Glutamatergic neuron (in vitro differentiated cells): ENCODE results near the gene CORO7. TPM values are rescaled to one million over a fixed set of nuclear protein-coding genes. Genes with fewer than 3 reads are reported as not detected.
A peak's percentile ranks its signal among the peaks of the same experiment; 100 is the strongest.

ENCODE experiments used
- DNase-seq: peaks from one replicate; pipeline ENCODE4 v3.0.0; 2022
- H3K27ac Mint-ChIP-seq: one replicate; pipeline ENCODE4 v1.8.0; 2020; ENCODE audit warnings: mild to moderate bottlenecking, mixed read lengths, inconsistent platforms; ENCODE audit not compliant: unreplicated experiment
- H3K27me3 Mint-ChIP-seq: one replicate; pipeline ENCODE4 v1.8.0; 2020; ENCODE audit warnings: mild to moderate bottlenecking, moderate library complexity, mixed read lengths, inconsistent platforms; ENCODE audit not compliant: unreplicated experiment
- H3K36me3 Mint-ChIP-seq: one replicate; pipeline ENCODE4 v1.8.0; 2020; ENCODE audit warnings: mild to moderate bottlenecking, mixed read lengths, inconsistent platforms; ENCODE audit not compliant: unreplicated experiment
- H3K4me1 Mint-ChIP-seq: one replicate; pipeline ENCODE4 v1.8.0; 2020; ENCODE audit warnings: mild to moderate bottlenecking, low read depth, mixed read lengths, inconsistent platforms; ENCODE audit not compliant: unreplicated experiment
- H3K4me3 Mint-ChIP-seq: one replicate; pipeline ENCODE4 v1.8.0; 2020; ENCODE audit warnings: mild to moderate bottlenecking, mixed read lengths, inconsistent platforms; ENCODE audit not compliant: unreplicated experiment
- H3K9me3 Mint-ChIP-seq: one replicate; pipeline ENCODE4 v1.8.0; 2020; ENCODE audit warnings: mild to moderate bottlenecking, moderate library complexity, mixed read lengths, inconsistent platforms; ENCODE audit not compliant: unreplicated experiment
- CTCF ChIP-seq: fragments of 200-600 bp; sonication (generic); IDR thresholded peaks from one replicate; pipeline ENCODE4 v1.5.0; 2021; ENCODE audit not compliant: partially characterized antibody, unreplicated experiment
- total RNA-seq: library from RNA; stranded (reverse); fragmentation: NEBNext Ultra II Directional; extraction: Animal tissue kit (Norgen Biotek cat#: 25700); gene quantifications from one replicate; pipeline ENCODE4 v1.2.1, GENCODE V29; 2021; ENCODE audit not compliant: unreplicated experiment

CORO7 gene
- total RNA-seq, 1 donor from 2014 or later, result 200 TPM

DNA sequence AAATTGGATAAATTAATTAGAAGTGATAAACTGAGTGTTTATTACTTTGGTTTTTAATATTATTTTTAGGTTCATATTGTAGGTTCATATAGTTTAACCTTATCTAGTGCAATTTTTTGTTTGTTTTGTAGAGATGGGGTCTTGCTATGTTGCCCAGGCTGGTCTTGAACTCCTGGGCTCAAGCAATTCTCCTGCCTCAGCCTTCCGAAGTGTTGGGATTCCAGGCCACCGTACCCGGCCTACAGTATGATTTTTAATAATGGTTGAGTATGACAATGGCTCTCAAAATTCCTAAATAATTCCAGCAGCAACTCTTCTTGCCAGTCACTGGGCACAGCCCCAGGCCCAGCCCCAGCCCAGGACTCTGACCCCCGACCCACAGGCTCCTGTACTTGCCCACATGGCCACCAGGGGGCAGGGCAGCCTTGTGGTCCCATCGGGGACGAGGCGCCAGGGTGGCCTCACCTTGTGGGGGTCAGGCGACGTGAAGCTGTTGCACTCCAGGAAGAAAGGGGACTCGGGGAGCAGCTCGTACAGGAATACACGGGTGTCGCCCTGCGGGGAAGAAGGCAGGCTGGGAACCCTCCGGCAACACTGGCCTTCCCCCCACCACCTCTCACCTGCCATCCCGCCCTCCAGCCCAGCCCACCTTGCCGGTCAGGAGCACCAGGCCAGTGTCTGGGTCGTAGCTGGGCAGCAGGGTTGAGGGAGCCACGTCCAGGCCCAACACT is 57.4 kb downstream of the CORO7 start:
- DNase-seq, result peak; percentile 86
- Mint-ChIP-seq H3K9me3 (peaks cover 6% of the 10 kb centered on the region), H3K36me3 (no peaks in the 10 kb centered on the region), H3K27ac (no peak overlapping the region), H3K27me3 (peaks cover 3% of the 10 kb centered on the region), H3K4me1 (no peaks in the 10 kb centered on the region), H3K4me3 (no peak overlapping the region)
- peak; percentile 97 for TF ChIP-seq CTCF

DNA sequence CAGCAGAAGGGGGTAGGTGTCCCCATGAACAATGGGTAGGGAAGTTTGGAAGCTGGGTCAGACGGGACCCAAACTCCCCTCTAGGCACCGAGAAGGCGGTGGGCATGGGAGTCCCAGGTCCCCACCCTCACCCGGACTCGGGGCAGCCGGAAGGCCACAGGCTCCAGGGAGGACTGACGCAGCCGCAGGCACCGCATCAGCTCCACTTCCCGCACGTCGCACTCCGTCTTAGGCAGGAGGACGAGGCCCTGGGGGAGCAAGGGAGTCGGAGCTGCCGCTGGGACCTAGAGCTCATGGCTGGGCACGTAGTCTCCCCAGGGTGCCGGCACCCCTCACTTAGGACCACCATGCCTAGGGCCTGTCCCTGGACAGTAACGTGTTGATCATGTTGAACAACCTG is 58.2 kb downstream of the CORO7 start:
- H3K9me3 Mint-ChIP-seq, result peaks cover 6% of the 10 kb centered on the region
- no peaks in the 10 kb centered on the region for H3K4me1 Mint-ChIP-seq
- H3K27ac Mint-ChIP-seq, result no peak overlapping the region
- H3K4me3 Mint-ChIP-seq, result no peak overlapping the region
- H3K27me3 Mint-ChIP-seq, result peaks cover 3% of the 10 kb centered on the region
- DNase-seq, result no peak
- no peak for TF ChIP-seq CTCF
- no peaks in the 10 kb centered on the region for H3K36me3 Mint-ChIP-seq

- H3K4me1 Mint-ChIP-seq, result no peaks in the 10 kb centered on the region
- no peak for TF ChIP-seq CTCF
- DNase-seq, result no peak
- no peaks in the 10 kb centered on the region for H3K36me3 Mint-ChIP-seq
- no peak overlapping the region for H3K4me3 Mint-ChIP-seq
- peaks cover 3% of the 10 kb centered on the region for H3K27me3 Mint-ChIP-seq
- peaks cover 4% of the 10 kb centered on the region for H3K9me3 Mint-ChIP-seq
- H3K27ac Mint-ChIP-seq, result no peak overlapping the region
Observed at GRCh38 chr16:4356820-4357219, 59.6 kb downstream of the CORO7 start.

- Mint-ChIP-seq H3K27ac (no peak overlapping the region), H3K36me3 (no peaks in the 10 kb centered on the region), H3K9me3 (peaks cover 5% of the 10 kb centered on the region), H3K4me1 (no peaks in the 10 kb centered on the region), H3K4me3 (no peak overlapping the region), H3K27me3 (no peaks in the 10 kb centered on the region)
- DNase-seq, result no peak
- no peak for TF ChIP-seq CTCF
Observed at GRCh38 chr16:4354512-4355409, 61.6 kb downstream of the CORO7 start.

GRCh38 chr16:4353675-4354074 is 62.7 kb downstream of the CORO7 start:
- no peak overlapping the region for H3K27ac Mint-ChIP-seq
- H3K27me3 Mint-ChIP-seq, result no peaks in the 10 kb centered on the region
- no peak overlapping the region for H3K4me3 Mint-ChIP-seq

More at GRCh38 chr16:4353675-4354074, 62.7 kb downstream of the CORO7 start:
- no peaks in the 10 kb centered on the region for H3K36me3 Mint-ChIP-seq
- DNase-seq, result no peak
- no peaks in the 10 kb centered on the region for H3K4me1 Mint-ChIP-seq
- no peak for TF ChIP-seq CTCF
- peaks cover 2% of the 10 kb centered on the region for H3K9me3 Mint-ChIP-seq
